ENCODE measurements around the gene PARD6B.

- no peak for TF ChIP-seq EP300 (IDR thresholded peaks at IDR 0.05)
- TF ChIP-seq POLR2AphosphoS5 (IDR thresholded peaks at IDR 0.05) = no peak
Measured at GRCh38 chr20:50737352-50737751, 6.0 kb downstream of the PARD6B start.
